OCI-LY1 (cell line): ENCODE data around the gene ANKRD39.

Experiments used
- EZH2 ChIP-seq: fragments of 200-600 bp; sonication (generic), shearing (Covaris generic); IDR thresholded peaks from 2 replicates; pipeline ENCODE4 v1.8.0; 2017; ENCODE audit warnings: borderline replicate concordance, mixed run types, mild to moderate bottlenecking, antibody characterized with exemption, low read length, moderate library complexity, mixed read lengths
- TF ChIP-seq, protein P1 (sequence below): fragments of 200-600 bp; sonication (generic), shearing (Covaris generic); IDR thresholded peaks from 2 replicates; pipeline ENCODE4 v1.5.1; 2017; ENCODE audit warnings: mild to moderate bottlenecking, antibody characterized with exemption, low read length, moderate library complexity, mixed read lengths

DNA sequence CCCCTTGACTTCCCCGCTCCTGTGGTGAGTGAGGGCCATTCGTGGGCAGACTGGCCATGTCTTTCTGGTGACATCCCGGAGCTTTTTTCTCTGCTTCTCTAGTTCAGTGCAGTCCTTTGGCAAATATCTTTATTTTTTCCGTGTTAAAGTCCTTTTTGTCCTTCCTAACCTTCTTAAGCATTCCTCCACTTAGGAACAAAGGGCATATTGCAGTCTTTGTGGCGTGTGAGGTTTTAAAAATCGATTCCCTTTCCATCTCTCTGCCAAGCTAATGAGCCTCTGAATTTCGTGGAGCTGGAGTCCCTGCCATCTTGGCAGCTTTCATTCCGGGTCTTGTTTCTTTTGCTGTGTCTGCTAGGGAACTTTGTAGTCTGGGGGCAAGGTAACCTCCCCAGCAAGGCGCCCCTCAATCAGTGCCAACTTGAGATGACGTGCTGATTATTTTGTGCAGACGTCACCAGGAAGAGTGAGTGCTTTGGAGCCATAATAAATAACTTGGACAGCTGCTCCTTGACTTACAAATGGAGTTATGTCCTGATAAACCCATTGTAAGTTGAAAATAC lies 36.6 kb downstream of the ANKRD39 start:
- TF ChIP-seq, protein P1, sequence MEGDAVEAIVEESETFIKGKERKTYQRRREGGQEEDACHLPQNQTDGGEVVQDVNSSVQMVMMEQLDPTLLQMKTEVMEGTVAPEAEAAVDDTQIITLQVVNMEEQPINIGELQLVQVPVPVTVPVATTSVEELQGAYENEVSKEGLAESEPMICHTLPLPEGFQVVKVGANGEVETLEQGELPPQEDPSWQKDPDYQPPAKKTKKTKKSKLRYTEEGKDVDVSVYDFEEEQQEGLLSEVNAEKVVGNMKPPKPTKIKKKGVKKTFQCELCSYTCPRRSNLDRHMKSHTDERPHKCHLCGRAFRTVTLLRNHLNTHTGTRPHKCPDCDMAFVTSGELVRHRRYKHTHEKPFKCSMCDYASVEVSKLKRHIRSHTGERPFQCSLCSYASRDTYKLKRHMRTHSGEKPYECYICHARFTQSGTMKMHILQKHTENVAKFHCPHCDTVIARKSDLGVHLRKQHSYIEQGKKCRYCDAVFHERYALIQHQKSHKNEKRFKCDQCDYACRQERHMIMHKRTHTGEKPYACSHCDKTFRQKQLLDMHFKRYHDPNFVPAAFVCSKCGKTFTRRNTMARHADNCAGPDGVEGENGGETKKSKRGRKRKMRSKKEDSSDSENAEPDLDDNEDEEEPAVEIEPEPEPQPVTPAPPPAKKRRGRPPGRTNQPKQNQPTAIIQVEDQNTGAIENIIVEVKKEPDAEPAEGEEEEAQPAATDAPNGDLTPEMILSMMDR = no peak
- no peak for TF ChIP-seq EZH2
